HG02943 (cell line): ENCODE results near the gene IRAK2.

Experiments
- ATAC-seq: cut with Tn5 transposase; IDR thresholded peaks from one replicate; pipeline ENCODE4 v1.9.1; 2021; ENCODE audit warnings: mild to moderate bottlenecking, low read depth, moderate library complexity; ENCODE audit not compliant: unreplicated experiment

Gene IRAK2

GRCh38 chr3:10279384-10280176 lies 114.9 kb downstream of the IRAK2 start:
- no peak for ATAC-seq

- no peak for ATAC-seq
These were observed 115.4 kb downstream of the IRAK2 start for GRCh38 chr3:10280177-10280529.

- no peak for ATAC-seq
These were observed 115.9 kb downstream of the IRAK2 start for GRCh38 chr3:10280571-10280970.

GRCh38 chr3:10281951-10282350 lies 117.2 kb downstream of the IRAK2 start:
- ATAC-seq, result no peak

GRCh38 chr3:10283638-10284037 lies 118.9 kb downstream of the IRAK2 start:
- no peak for ATAC-seq

GRCh38 chr3:10284496-10284895 lies 119.8 kb downstream of the IRAK2 start:
- ATAC-seq, result no peak

- ATAC-seq, result no peak
These were observed 120.8 kb downstream of the IRAK2 start for GRCh38 chr3:10285272-10286132.

- ATAC-seq, result no peak
These were observed 121.4 kb downstream of the IRAK2 start for GRCh38 chr3:10286133-10286524.

GRCh38 chr3:10286596-10287295 lies 122.0 kb downstream of the IRAK2 start:
- ATAC-seq, result no peak

- no peak for ATAC-seq
These were observed 123.3 kb downstream of the IRAK2 start for GRCh38 chr3:10287936-10288574.

GRCh38 chr3:10288575-10288960 lies 123.8 kb downstream of the IRAK2 start:
- no peak for ATAC-seq

GRCh38 chr3:10289077-10289476 lies 124.4 kb downstream of the IRAK2 start:
- ATAC-seq, result no peak

- ATAC-seq, result no peak
These were observed 125.2 kb downstream of the IRAK2 start for GRCh38 chr3:10289787-10290355.

- ATAC-seq, result no peak
These were observed 125.9 kb downstream of the IRAK2 start for GRCh38 chr3:10290481-10291176.

- no peak for ATAC-seq
These were observed 126.9 kb downstream of the IRAK2 start for GRCh38 chr3:10291641-10292040.

GRCh38 chr3:10292505-10293419 lies 128.0 kb downstream of the IRAK2 start, which contains the start of gene GHRL:
GHRL (minus strand) TSS chr3:10292947; CDS start chr3:10290180, 2,767 bp downstream.
- ATAC-seq, result peak; percentile 60
